ENCODE data around the gene FBXO34. TPM values are rescaled to one million over a fixed set of nuclear protein-coding genes. Genes with fewer than 3 reads are reported as not detected.
A peak's percentile ranks its signal among the peaks of the same experiment; 100 is the strongest.

FBXO34 gene
- total and polyA plus RNA-seq, 2 of the 13 experiments (the other 11 are each of a cell fraction or from before 2014, with no cell fraction given), result 8.8 to 13.5 TPM

- intact Hi-C loops (cut with micrococcal nuclease; ENCODE audit: unreplicated experiment), result no loop called here
- no TSS peak for BruUV-seq (replicated peaks)
These were observed 43.2 kb downstream of the FBXO34 start for GRCh38 chr14:55314449-55314848.

GRCh38 chr14:55316564-55316963 is 45.3 kb downstream of the FBXO34 start:
- no peaks in the 10 kb centered on the region for H3K4me1 ChIP-seq (ENCODE audit: insufficient read depth, low read length)
- peaks cover 17% of the 10 kb centered on the region for H3K9me3 ChIP-seq (ENCODE audit: low read length)
- WGBS (ENCODE audit: low lambda C conversion rate), result 96% methylated on average over 4 of the region's 4 CpGs
- ChIA-PET POLR2A (no interaction called here), CTCF (ENCODE audit: low intra/inter-chr PET ratio, low total read pairs) (no interaction called here)
- H4K20me1 ChIP-seq (ENCODE audit: insufficient read depth, low read length), result no peaks in the 10 kb centered on the region
- in situ Hi-C loops (cut with HindIII; ENCODE audit: extremely low pct_ligation_motif_present, low pct_unique_long_range_greater_than_20kb), result no loop called here
- no TSS peak for BruUV-seq (replicated peaks)
- no peak for ATAC-seq
- no peak for FAIRE-seq
- no peak for DNase-seq (ENCODE audit: low spot score)
- H3K36me3 ChIP-seq (replicated peaks in 1 of 2; ENCODE audit: control insufficient read depth in 1 of 2, insufficient read depth in 2 of 2, low read length in 2 of 2), result peaks cover 0 to 14% of the 10 kb centered on the region in 2 experiments; a peak in 2 of 5 replicates
- peaks cover 5% of the 10 kb centered on the region for H3K79me2 ChIP-seq (ENCODE audit: insufficient read depth, low read length)
- no peak overlapping the region for H3K4me3 ChIP-seq (replicated peaks in 1 of 3; ENCODE audit: insufficient read depth in 1 of 3, low read depth in 2 of 3, low read length in 3 of 3)
- H3K27ac ChIP-seq (ENCODE audit: extremely low read length, insufficient read depth, low read length), result no peak overlapping the region
- H2AFZ ChIP-seq (ENCODE audit: low read length), result no peak overlapping the region
- H3K27me3 ChIP-seq (ENCODE audit: control insufficient read depth in 1 of 2, insufficient read depth in 2 of 2, low read length in 2 of 2), result no peaks in the 10 kb centered on the region
- no peak overlapping the region for H3K4me2 ChIP-seq (ENCODE audit: low read depth, low read length)
- intact Hi-C loops (cut with micrococcal nuclease; ENCODE audit: unreplicated experiment), result no loop called here
- H3K9ac ChIP-seq (ENCODE audit: insufficient read depth, low read depth, low read length), result no peak overlapping the region
- TF ChIP-seq ZNF180 (CRISPR knock-in tag; IDR thresholded peaks at IDR 0.05; ENCODE audit: borderline replicate concordance, low read depth) (no peak), ARID5B (CRISPR knock-in tag; IDR thresholded peaks at IDR 0.05) (no peak), CBX5 (CRISPR knock-in tag; IDR thresholded peaks at IDR 0.05; ENCODE audit: borderline replicate concordance) (no peak), POLR2AphosphoS5 (IDR thresholded peaks at IDR 0.05; ENCODE audit: low read depth, low read length) (no peak), SKI (IDR thresholded peaks at IDR 0.05; ENCODE audit: partially characterized antibody) (no peak), MXI1 (IDR thresholded peaks at IDR 0.05; ENCODE audit: borderline replicate concordance, low read depth, low read length) (no peak), ZNF556 (CRISPR knock-in tag; IDR thresholded peaks at IDR 0.05; ENCODE audit: borderline replicate concordance) (no peak), ELF3 (CRISPR knock-in tag; IDR thresholded peaks at IDR 0.05) (no peak), ZNF570 (CRISPR knock-in tag; IDR thresholded peaks at IDR 0.05; ENCODE audit: borderline replicate concordance) (no peak), SKIL (CRISPR knock-in tag; IDR thresholded peaks at IDR 0.05; ENCODE audit: borderline replicate concordance) (no peak), MAFF (IDR thresholded peaks at IDR 0.05; ENCODE audit: low read depth, low read length) (no peak), ISL2 (CRISPR knock-in tag; IDR thresholded peaks at IDR 0.05) (no peak)

More at GRCh38 chr14:55314449-55314848, 43.2 kb downstream of the FBXO34 start:
- Histone ChIP-seq H4K20me1 (ENCODE audit: insufficient read depth, low read length) (no peaks in the 10 kb centered on the region), H3K79me2 (ENCODE audit: insufficient read depth, low read length) (peaks cover 8% of the 10 kb centered on the region), H3K4me3 (replicated peaks in 1 of 3; ENCODE audit: insufficient read depth in 1 of 3, low read depth in 2 of 3, low read length in 3 of 3) (no peak overlapping the region), H3K4me2 (ENCODE audit: low read depth, low read length) (no peak overlapping the region), H3K36me3 (replicated peaks in 1 of 2; ENCODE audit: control insufficient read depth in 1 of 2, insufficient read depth in 2 of 2, low read length in 2 of 2) (peaks cover 2 to 10% of the 10 kb centered on the region in 2 experiments; a peak in 2 of 5 replicates), H3K9me3 (ENCODE audit: low read length) (peaks cover 22% of the 10 kb centered on the region), H3K27ac (ENCODE audit: extremely low read length, insufficient read depth, low read length) (no peak overlapping the region), H3K27me3 (ENCODE audit: control insufficient read depth in 1 of 2, insufficient read depth in 2 of 2, low read length in 2 of 2) (no peaks in the 10 kb centered on the region), H2AFZ (ENCODE audit: low read length) (no peak overlapping the region), H3K4me1 (ENCODE audit: insufficient read depth, low read length) (no peaks in the 10 kb centered on the region), H3K9ac (ENCODE audit: insufficient read depth, low read depth, low read length) (no peak overlapping the region)
- peak; percentile 17; the same call in 1 of the 2 replicates for TF ChIP-seq MAFF (IDR thresholded peaks at IDR 0.05; ENCODE audit: low read depth, low read length)
- TF ChIP-seq TSC22D2 (CRISPR knock-in tag; IDR thresholded peaks at IDR 0.05; ENCODE audit: borderline replicate concordance), result no peak
- TF ChIP-seq MAFK (conservative IDR thresholded peaks at IDR 0.05 in 1 of 2, IDR thresholded peaks at IDR 0.05 in 1 of 2; ENCODE audit: low read length in 2 of 2), result peak in 1 of 2 experiments; percentile 59; a peak in 2 of 4 replicates
- no peak for TF ChIP-seq ZNF781 (CRISPR knock-in tag; IDR thresholded peaks at IDR 0.05; ENCODE audit: borderline replicate concordance, not compliant biosample characterization)
- ChIA-PET CTCF (ENCODE audit: low intra/inter-chr PET ratio, low total read pairs) (no interaction called here), POLR2A (no interaction called here)
- no peak for DNase-seq (ENCODE audit: low spot score)
- ATAC-seq, result no peak
- FAIRE-seq, result no peak
- in situ Hi-C loops (cut with HindIII; ENCODE audit: extremely low pct_ligation_motif_present, low pct_unique_long_range_greater_than_20kb), result no loop called here

All from HepG2 (cell line).